D341Med (cell line): ENCODE data around the gene CLEC9A.

Experiments used
- DNase-seq: peaks from one replicate; pipeline ENCODE4 v3.0.0; 2012; ENCODE audit warnings: low spot score

CLEC9A gene

GRCh38 chr12:10067264-10067663 is 36.8 kb downstream of the CLEC9A start:
- no peak for DNase-seq

- DNase-seq, result no peak
Measured at GRCh38 chr12:10067942-10068341, 37.5 kb downstream of the CLEC9A start.

- DNase-seq, result no peak
Measured at GRCh38 chr12:10068644-10069043, 38.2 kb downstream of the CLEC9A start.

DNA sequence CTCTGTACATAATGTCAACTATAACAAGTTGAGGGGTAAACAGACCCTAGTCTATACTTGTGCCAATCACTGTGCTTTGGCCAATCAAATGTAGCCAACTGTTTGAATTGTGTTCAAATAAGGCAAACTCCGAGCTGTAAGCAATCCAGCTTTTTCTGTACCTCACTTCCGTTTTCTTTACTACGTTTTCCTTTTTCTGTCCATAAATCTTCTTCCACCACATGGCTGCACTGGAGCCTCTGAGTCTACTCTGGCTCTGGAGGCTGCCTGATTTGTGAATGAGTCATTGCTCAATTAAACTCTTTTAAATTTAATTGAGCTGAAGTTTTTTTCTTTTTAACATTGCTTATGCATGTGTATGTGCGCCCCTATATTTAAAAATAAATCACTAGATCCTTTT is 38.6 kb downstream of the CLEC9A start:
- no peak for DNase-seq

DNA sequence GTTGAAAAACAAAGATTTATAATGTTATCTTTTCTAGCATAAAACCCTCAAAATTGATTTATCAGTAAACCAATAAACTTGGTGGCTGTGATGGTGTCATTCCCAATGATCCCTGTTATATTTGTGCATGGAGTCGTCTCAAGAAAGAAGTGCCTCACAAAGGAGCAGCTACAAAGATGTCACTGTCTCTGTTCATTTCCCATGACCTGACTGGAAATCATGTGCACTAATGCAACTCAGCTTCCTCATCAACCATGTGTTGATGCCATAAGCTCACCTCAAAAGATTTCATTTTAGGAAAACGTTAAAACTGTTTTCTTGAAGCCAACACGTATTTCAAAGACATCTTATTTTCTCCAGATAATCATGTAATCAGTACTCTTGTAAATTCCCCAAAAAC is 39.5 kb downstream of the CLEC9A start:
- no peak for DNase-seq

- no peak for DNase-seq
Measured at GRCh38 chr12:10070380-10070779, 39.9 kb downstream of the CLEC9A start.

DNA sequence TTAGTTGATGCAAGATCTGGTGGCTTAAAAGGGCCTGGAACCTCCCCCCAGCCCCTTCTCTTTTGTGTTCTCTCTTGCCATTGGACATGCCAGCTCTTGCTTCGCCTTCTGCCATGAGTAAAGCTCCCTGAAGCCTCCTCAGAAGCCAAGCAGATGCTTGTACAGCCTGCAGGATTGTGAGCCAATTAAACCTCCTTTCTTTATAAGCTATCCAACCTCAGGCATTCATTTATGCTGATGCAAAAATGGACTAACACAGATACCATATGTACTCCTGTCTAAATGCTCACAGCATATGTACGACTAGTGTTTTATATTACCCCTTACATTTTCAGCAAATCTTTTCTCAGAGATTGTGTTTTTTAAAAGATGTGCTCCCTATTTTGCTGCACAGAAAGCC is 41.6 kb downstream of the CLEC9A start:
- DNase-seq, result no peak

DNA sequence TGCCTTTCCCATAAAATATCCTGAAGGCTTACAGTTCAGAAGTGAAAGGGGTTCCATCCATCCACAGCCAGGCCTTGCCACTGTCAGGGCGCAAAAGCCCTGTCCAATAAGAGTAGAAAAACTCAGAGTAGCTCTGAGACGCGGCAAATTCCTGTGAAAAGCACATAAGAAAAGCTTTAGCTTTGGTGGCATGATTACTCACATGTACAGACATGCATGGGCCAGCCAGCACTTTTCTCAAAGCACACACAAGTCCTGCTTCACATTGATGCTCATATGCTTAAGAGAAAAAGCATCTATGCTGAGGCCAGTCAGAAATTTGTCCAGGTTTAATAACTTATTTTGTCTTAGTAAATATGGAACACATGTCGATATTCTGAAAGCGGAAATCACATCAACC is 42.8 kb downstream of the CLEC9A start:
- no peak for DNase-seq

GRCh38 chr12:10075451-10075850 is 45.0 kb downstream of the CLEC9A start:
- no peak for DNase-seq

DNA sequence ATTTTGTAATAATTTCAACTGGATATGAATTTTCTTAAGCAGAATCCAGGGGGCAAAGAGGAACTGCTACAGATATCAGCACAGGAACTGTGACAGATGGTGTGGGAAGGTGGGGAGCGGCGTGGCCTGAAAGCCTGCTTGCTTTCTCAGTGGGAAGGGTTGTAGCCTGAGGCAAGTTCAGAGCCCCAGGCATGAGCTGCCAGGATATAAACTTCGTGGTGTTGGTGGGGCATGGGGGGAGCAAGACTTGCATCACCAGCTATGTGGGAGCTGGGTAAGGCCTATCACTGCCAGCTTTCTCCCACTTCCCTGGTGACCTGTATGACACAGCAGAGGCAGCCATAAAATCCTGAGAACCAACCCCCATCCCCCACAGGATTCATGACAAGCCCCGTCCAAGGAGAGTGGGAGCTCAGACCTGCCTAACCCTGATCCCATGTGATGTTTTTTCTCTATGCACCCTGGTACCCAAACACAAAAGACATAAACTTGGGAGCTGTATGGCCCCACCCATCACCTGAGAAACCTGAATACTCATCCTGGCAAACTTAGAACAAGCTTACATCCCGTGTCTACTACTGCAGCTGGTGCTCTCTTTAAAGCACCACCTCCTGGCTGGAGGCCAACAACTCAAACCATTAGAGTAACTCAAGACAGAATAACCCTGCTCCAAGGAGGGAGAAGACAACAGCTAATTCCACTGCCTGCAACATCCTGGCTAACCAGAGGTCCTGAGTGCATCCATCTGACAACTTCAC is 51.8 kb downstream of the CLEC9A start:
- DNase-seq, result no peak

- DNase-seq, result no peak
Measured at GRCh38 chr12:10084733-10085132, 54.3 kb downstream of the CLEC9A start.

- DNase-seq, result no peak
Measured at GRCh38 chr12:10086387-10086786, 55.9 kb downstream of the CLEC9A start.

DNA sequence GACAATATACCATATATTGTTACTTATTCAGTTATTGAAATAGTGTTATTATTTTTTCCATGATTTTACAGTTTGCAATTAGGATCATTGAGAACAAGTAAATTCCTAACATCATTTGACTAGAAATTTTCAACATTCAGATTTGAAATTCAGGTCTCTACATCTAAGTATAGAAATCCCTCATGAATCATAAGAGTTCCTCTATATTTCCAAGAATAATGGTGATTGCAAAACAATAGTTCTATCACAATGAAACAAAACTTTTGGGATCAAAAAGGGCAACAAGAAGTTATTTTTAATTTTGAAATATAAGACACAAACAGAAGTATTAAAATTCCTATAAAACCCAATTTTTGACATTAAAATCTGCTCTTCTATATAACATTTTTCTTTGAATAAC is 57.5 kb downstream of the CLEC9A start:
- no peak for DNase-seq

- no peak for DNase-seq
Measured at GRCh38 chr12:10088955-10089900, 58.7 kb downstream of the CLEC9A start.

DNA sequence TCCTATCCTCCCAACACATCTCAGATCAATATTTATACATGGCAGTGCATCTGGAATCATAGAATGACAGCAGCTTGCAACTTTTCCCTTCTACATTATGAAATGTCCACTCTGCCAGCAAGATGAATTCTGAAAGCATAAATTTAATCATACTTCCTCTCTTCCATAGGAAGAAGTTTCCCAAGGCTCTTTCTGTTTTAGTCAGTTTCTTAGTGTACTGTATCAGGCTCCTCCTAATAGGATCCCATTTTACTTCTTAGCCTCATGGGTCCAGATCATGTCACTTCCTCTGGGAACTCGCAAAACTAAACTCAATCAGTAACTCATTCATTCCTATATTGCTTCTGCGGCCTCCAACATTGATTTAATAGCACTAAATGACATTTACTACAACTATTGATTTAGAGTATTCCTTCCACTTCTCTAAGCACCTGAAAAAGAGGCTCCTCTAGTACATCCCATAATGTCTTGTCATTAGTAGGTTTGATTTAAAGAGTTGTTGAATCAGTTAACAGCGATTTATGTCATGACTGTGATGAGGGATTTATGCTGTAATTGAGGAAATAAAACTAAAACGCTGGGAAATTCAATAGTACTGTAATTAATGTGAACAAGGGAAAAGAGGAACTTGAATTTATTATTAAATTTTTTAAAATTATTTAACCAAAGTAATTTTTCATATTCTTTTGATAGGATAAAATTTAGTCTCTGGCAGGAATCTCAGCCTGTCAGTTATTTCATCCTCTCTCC is 64.3 kb downstream of the CLEC9A start:
- DNase-seq, result no peak

GRCh38 chr12:10095971-10096370 is 65.5 kb downstream of the CLEC9A start:
- DNase-seq, result no peak

- no peak for DNase-seq
Measured at GRCh38 chr12:10097521-10097920, 67.0 kb downstream of the CLEC9A start.

- no peak for DNase-seq
Measured at GRCh38 chr12:10098791-10099190, 68.3 kb downstream of the CLEC9A start, which contains the start of gene CLEC1A. TSS of gene CLEC1A (minus strand) at chr12:10098985. CDS start at chr12:10098922, 63 bp downstream.

GRCh38 chr12:10101042-10101579 is 70.6 kb downstream of the CLEC9A start:
- no peak for DNase-seq

DNA sequence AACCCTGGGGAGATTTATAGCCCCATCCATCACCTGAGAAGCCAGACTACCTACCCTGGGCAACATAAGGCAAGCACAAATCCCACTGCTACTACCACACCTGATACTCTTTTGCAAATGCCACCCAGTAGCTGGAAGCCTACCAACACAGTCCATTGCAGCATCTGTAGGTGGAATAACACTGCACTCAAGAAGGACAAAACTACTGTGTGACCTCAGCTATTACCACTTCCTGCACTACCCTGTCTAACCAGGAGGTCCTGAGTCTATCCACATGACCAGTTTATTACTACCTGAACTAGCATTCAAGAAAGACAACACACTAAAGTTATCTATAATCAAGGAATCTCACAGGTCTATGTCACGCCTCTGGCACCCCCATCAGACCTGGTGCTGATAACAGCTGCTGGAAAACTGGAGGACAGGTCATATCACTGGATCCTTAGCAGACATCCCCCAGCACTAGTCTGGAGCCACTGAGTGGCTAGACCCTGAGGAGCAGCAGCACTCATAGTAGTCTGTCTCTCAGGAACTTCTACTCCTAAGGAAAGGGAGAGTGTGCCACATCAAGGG is 71.3 kb downstream of the CLEC9A start:
- no peak for DNase-seq

- DNase-seq, result no peak
Measured at GRCh38 chr12:10102322-10102721, 71.8 kb downstream of the CLEC9A start.
